Transverse colon (tissue), 4 donors: ENCODE results near the gene GRK3. TPM values are rescaled to one million over a fixed set of nuclear protein-coding genes. Genes with fewer than 3 reads are reported as not detected.

Experiments
- DNase-seq: peaks from one replicate; pipeline ENCODE4 v3.0.0-alpha.2; 2019
- H3K27ac ChIP-seq, 4 donors: fragments of 200-600 bp; sonication (generic); 2 replicates each; pipeline ENCODE4 v1.5.1; 2016 to 2018; ENCODE audit warnings: inconsistent platforms in 4 of 4
- H3K27me3 ChIP-seq: fragments of 200-600 bp; sonication (generic); 2 replicates; pipeline ENCODE4 v1.5.1; 2017; ENCODE audit warnings: inconsistent platforms
- H3K36me3 ChIP-seq, 4 donors: fragments of 200-600 bp; sonication (generic); 2 replicates each; pipeline ENCODE4 v1.5.1; 2017 to 2019; ENCODE audit warnings: inconsistent platforms in 4 of 4
- H3K4me1 ChIP-seq, 4 donors: fragments of 200-600 bp; sonication (generic); 2 replicates each; pipeline ENCODE4 v1.5.1; 2017 to 2020; ENCODE audit warnings: inconsistent platforms in 4 of 4
- H3K4me3 ChIP-seq, 4 donors: fragments of 200-600 bp; sonication (generic); 1 replicate in 1 of 4; 2 replicates in 3 of 4; pipeline versions ENCODE4 v1.5.1 to v1.6.1; 2017 to 2019; ENCODE audit warnings: inconsistent platforms in 4 of 4
- H3K9me3 ChIP-seq, 2 donors: fragments of 200-600 bp; sonication (generic); 2 replicates each; pipeline ENCODE4 v1.5.1; 2017 to 2019; ENCODE audit warnings: inconsistent platforms in 2 of 2
- CTCF ChIP-seq, 5 experiments: fragments of 200-600 bp in 3 of 5; fragments of 450-650 bp in 2 of 5; sonication (generic) in 3 of 5; IDR thresholded peaks; 1 replicate in 2 of 5; 2 replicates in 3 of 5; pipeline ENCODE4 v1.5.1; 2016 to 2017; ENCODE audit warnings: antibody characterized with exemption in 5 of 5, inconsistent platforms in 3 of 5, mild to moderate bottlenecking in 2 of 5, moderate library complexity in 1 of 5
- EP300 ChIP-seq: sonication (generic); formaldehyde crosslinking; IDR thresholded peaks from one replicate; pipeline ENCODE4 v1.6.1; 2017; ENCODE audit warnings: antibody characterized with exemption, low read depth
- POLR2A ChIP-seq: fragments of 450-650 bp; IDR thresholded peaks from one replicate; pipeline ENCODE4 v1.6.1; 2016; ENCODE audit warnings: antibody characterized with exemption, mild to moderate bottlenecking, moderate library complexity
- POLR2AphosphoS5 ChIP-seq, 3 donors: sonication (generic); formaldehyde crosslinking; IDR thresholded peaks; one replicate each; pipeline ENCODE4 v1.6.1; 2016; ENCODE audit warnings: antibody characterized with exemption in 3 of 3
- WGBS, 2 donors: methylation state at CpG; one replicate each; pipeline ENCODE4 v1.1.5; 2018; ENCODE audit warnings: low coverage in 1 of 2; 5-methylcytosine and 5-hydroxymethylcytosine counted together
- in situ Hi-C, 4 donors: fragments of 200-750 bp; cut with MboI; loops; one replicate each; pipeline versions ENCODE4 v1.15.0 to v1.15.1; 2017; ENCODE audit warnings: low sequenced_read_pairs in 3 of 4, low pct_ligation_motif_present in 1 of 4, low pct_unique_long_range_greater_than_20kb in 1 of 4
- intact Hi-C: fragments of 100-400 bp; cut with DNase I; formaldehyde crosslinking; loops from one replicate; pipeline ENCODE4 v1.15.1; 2023; ENCODE audit warnings: low total_unique reads
- total RNA-seq, 4 donors: library from RNA; depleted of rRNA; stranded (reverse); fragments of >200 nt; gene quantifications; one replicate each; pipeline ENCODE4 v1.1.0, GENCODE V29; 2016

GRK3 gene
- total RNA-seq, 4 donors from 2014 or later: 1.6 to 7.9 (median 4.2) TPM

GRCh38 chr22:25735650-25736049, 171.2 kb downstream of the GRK3 start:
- 83% methylated on average over 1 to 2 of the region's 2 CpGs for WGBS, 2 donors
- Histone ChIP-seq H3K27me3 (peaks cover 5% of the 10 kb centered on the region), H3K27ac (no peak overlapping the region), H3K4me3 (no peak overlapping the region), H3K36me3 (no peaks in the 10 kb centered on the region), H3K4me1 (no peaks in the 10 kb centered on the region), H3K9me3 (no peaks in the 10 kb centered on the region)
- in situ Hi-C loops (no loop called here), intact Hi-C loops (no loop called here)
- no peak for DNase-seq
- TF ChIP-seq POLR2AphosphoS5 (IDR thresholded peaks at IDR 0.05) (no peak), POLR2A (no peak), CTCF (IDR thresholded peaks at IDR 0.05) (no peak), EP300 (no peak)

GRCh38 chr22:25736378-25737011, 172.0 kb downstream of the GRK3 start:
- in situ Hi-C loops (no loop called here), intact Hi-C loops (no loop called here)
- H3K36me3 ChIP-seq: no peaks in the 10 kb centered on the region
- no peaks in the 10 kb centered on the region for H3K9me3 ChIP-seq
- no peaks in the 10 kb centered on the region for H3K4me1 ChIP-seq
- WGBS, 2 donors: 76 to 89% methylated on average over 8 to 9 of the region's 9 CpGs
- no peak overlapping the region for H3K4me3 ChIP-seq
- DNase-seq: no peak
- H3K27ac ChIP-seq: no peak overlapping the region
- TF ChIP-seq POLR2AphosphoS5 (IDR thresholded peaks at IDR 0.05) (no peak), POLR2A (no peak), EP300 (no peak), CTCF (IDR thresholded peaks at IDR 0.05) (no peak)
- peaks cover 5% of the 10 kb centered on the region for H3K27me3 ChIP-seq

- no peak for DNase-seq
- in situ Hi-C loops (no loop called here), intact Hi-C loops (no loop called here)
- 81 to 87% methylated on average over 5 to 11 of the region's 11 CpGs for WGBS, 2 donors
- no peaks in the 10 kb centered on the region for H3K9me3 ChIP-seq
- no peak for TF ChIP-seq POLR2AphosphoS5 (IDR thresholded peaks at IDR 0.05)
- TF ChIP-seq CTCF (IDR thresholded peaks at IDR 0.05): no peak
- TF ChIP-seq EP300: no peak
- TF ChIP-seq POLR2A: no peak
- H3K4me1 ChIP-seq: no peaks in the 10 kb centered on the region
- no peaks in the 10 kb centered on the region for H3K36me3 ChIP-seq
- no peak overlapping the region for H3K27ac ChIP-seq
- H3K4me3 ChIP-seq: no peak overlapping the region
- H3K27me3 ChIP-seq: peaks cover 5% of the 10 kb centered on the region
Measured at GRCh38 chr22:25739659-25740344, 175.3 kb downstream of the GRK3 start.

- no peak within 1 kb of the TSS for H3K27ac ChIP-seq
- peaks cover 5% of the 10 kb centered on the region for H3K27me3 ChIP-seq
- 89 to 90% methylated on average over 5 to 36 of the region's 36 CpGs for WGBS, 2 donors
- H3K4me1 ChIP-seq: no peaks in the 10 kb centered on the region
- DNase-seq: no peak
- no peaks in the 10 kb centered on the region for H3K9me3 ChIP-seq
- no peaks in the 10 kb centered on the region for H3K36me3 ChIP-seq
- TF ChIP-seq POLR2AphosphoS5 (IDR thresholded peaks at IDR 0.05) (no peak), EP300 (no peak), CTCF (IDR thresholded peaks at IDR 0.05) (no peak), POLR2A (no peak)
- in situ Hi-C loops: no loop called here
- no peak within 1 kb of the TSS for H3K4me3 ChIP-seq
- intact Hi-C loops: no loop called here
Measured at GRCh38 chr22:25741692-25742626, 177.5 kb downstream of the GRK3 start, which contains the start of gene MYO18B. MYO18B (plus strand) TSS chr22:25742188; CDS start chr22:25761093, 18,905 bp downstream.
